Measurements from ENCODE around the gene PAMR1.

DNA sequence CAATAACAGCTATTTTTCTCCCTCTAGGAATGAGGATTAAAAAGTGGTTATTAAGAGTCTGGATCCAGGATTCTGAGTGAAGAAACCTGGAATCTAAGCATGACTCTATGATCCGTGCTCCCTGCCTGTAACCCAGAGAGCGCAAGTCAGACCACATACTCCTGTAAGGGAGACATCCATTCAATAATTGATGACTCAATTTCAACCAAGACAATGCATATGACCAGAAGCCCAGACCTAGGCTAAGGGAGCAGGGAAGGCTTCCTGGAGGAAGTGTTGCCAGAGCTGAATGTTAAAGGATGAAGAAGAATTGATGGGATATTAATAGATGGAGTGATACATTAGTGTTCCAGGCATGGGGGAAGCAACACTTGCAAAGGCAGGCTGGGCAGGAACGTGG, 13.8 kb upstream of the PAMR1 start:
- no peak for TF ChIP-seq CTCF (IDR thresholded peaks at IDR 0.05)
- no peak for TF ChIP-seq POLR2A (IDR thresholded peaks at IDR 0.05)
